Measurements from ENCODE around the gene ARPC4. TPM values are rescaled to one million over a fixed set of nuclear protein-coding genes. Genes with fewer than 3 reads are reported as not detected.
"Not testable (repeated sequence)": the region's sequence is repeated elsewhere in the genome, so short reads cannot be mapped to it uniquely, and the experiment has no call there.

Gene ARPC4
- total RNA-seq, 1 experiment from 2014 or later: 231 TPM

DNA sequence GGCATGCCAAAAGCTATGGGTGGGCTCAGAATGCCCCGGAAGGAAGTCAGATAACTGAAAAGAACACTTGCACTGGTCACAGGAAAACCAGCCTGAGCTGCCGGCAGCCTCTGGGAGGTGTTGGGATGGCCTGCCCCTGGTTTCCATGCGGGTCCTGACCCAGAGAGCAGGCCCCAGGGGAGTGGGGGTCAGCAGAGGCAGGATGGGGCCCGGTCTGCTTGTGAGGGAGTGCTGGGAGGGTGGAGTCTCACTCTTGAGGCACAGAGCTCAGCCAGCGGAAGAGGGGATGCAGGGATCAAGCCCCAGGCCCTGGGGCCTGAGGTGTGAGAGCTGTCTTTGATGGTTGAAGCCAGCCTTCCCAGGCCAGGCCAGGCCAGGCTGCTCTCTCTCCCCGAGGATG is 53.3 kb downstream of the ARPC4 start:
- DNase-seq (ENCODE audit: low spot score): no peak
- in situ Hi-C loops (cut with HindIII; ENCODE audit: low sequenced_read_pairs): no loop called here

DNA sequence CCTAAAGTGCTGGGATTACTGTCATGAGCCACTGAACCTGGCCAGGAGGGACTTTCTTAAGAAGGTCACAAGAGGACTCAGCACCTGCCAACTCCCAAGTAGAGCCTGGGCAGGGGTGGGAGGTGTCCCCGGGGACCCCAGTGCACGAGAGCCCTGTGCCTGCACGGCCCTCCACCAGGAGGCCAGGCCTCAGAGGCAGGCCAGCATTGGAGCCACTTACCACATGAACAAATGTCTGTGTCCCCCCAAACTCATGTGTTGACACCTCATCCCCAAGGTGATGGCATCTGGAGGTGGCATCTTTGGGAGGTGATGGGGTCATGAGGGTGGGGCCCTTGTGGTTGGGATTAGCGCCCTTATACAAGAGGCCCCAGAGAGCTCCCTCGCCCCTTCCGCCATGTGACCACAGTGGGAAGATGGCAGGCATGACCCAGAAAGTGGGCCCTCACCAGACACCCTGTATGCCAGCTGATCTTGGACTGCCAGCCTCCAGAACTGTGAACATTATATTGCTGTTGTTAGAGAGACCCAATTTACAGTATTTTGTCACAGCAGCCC is 54.1 kb downstream of the ARPC4 start:
- in situ Hi-C loops (cut with HindIII; ENCODE audit: low sequenced_read_pairs): no loop called here
- DNase-seq (ENCODE audit: low spot score): no peak

DNA sequence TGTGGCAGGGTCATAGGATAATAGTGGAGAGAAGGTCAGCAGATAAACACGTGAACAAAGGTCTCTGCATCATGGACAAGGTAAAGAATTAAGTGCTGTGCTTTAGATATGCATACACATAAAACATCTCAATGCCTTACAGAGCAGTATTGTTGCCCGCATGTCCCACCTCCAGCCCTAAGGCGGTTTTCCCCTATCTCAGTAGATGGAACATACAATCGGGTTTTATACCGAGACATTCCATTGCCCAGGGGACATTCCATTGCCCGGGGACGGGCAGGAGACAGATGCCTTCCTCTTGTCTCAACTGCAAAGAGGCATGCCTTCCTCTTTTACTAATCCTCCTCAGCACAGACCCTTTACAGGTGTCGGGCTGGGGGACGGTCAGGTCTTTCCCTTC is 55.0 kb downstream of the ARPC4 start:
- not testable (repeated sequence) for DNase-seq (ENCODE audit: low spot score)

DNA sequence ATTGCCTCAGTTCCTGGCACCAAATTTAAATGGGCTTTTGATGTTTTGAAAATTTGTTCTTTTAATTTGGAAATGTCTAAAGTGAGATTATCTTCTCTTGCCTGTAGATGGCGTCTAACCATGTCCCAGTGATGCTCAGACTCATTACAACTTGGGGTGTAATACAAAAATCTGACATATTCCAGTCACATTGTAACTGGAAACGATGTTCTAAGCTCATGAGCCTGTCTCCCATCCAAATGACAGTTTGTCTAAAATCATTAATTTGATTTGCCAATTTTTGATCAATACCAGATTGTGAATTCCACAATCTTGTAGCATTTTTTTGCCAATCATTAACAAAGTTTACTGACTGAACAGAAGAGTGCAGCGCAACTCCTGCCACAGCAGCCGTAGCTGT is 56.0 kb downstream of the ARPC4 start:
- peak; percentile 50 for DNase-seq (ENCODE audit: low spot score)
- in situ Hi-C loops (cut with HindIII; ENCODE audit: low sequenced_read_pairs): not testable (repeated sequence)

More for the DNA sequence above, 55.0 kb downstream of the ARPC4 start:
- in situ Hi-C loops (cut with HindIII; ENCODE audit: low sequenced_read_pairs): not testable (repeated sequence)

DNA sequence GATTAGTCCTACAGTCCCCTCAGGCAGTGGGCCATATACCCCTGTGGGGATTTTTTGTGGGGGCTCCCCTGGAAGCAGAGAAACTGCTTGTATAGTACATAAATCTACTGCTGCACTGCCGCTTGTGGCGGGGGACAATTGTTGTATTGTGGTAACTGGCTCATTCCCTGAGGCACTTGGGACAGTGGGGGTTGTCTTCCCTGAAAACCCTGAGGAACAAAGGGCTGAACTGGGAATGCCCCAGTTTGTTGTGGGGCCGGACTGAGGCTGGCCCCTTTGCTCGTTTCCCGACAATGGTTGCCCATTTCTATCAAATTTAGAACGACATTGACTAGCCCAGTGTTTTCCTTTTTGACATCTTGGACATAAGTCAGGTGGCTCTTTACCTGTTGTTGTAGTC is 58.5 kb downstream of the ARPC4 start:
- in situ Hi-C loops (cut with HindIII; ENCODE audit: low sequenced_read_pairs); DNase-seq (ENCODE audit: low spot score): not testable (repeated sequence)

DNA sequence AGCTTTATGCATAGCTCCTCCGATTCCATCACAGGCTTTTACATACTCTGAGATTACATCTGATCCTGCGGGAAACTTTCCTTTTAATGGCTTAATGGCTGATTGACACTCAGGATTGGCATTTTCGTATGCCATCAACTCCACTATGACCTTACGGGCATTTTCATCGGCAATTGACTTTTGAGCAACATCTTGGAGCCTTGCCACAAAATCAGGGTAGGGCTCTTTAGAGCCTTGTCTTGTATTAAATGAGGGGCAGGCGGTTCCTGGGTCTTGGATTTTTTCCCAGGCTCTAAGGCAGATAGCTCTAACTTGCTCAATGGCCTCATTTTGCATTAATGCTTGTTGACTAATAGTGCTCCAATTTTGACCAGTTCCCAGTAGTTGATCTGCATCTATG is 59.0 kb downstream of the ARPC4 start:
- in situ Hi-C loops (cut with HindIII; ENCODE audit: low sequenced_read_pairs); DNase-seq (ENCODE audit: low spot score): not testable (repeated sequence)

DNA sequence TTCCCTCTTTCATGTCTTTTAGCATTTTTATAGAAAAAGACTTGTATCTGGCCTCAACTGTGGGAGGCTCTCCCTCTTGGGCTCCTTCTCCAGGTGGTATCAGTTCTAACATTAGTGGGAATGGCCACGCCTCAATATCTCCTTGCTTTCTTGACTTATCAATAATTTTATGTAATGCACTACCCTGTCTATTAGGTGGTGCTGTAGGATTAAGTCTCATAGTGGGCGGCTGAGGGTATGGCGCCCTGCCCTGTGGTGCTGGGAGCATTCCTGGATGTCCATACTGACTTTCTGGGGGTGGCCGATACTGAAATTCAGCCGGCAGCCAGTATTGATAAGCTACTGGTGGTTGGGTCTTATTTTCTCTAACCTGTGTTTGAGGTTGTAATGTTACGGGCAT is 59.6 kb downstream of the ARPC4 start:
- in situ Hi-C loops (cut with HindIII; ENCODE audit: low sequenced_read_pairs): no loop called here
- no peak for DNase-seq (ENCODE audit: low spot score)

DNA sequence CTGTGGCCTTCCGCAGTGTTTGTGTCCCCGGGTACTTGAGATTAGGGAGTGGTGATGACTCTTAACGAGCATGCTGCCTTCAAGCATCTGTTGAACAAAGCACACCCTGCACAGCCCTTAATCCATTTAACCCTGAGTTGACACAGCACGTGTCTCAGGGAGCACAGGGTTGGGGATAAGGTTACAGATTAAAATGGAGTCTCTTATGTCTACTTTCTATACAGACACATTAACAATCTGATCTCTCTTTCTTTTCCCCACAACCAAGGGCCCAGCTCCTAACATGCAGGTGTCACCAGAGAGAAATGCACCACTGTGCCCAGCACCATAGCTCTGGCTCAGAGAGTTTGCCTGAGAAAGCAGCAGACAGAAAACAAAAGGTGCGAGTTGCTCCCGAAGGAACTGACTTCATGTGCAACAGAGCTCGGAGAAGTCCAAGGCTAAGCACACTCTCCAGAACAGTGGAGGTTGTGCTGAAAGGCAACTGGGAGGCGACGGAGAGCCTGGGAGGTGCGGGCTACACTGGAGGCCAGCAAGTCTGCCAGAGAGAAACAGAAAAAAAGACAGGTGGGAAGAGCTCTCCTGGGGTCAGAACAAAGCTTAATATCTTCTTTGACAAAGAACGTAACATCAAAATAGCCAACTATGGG is 61.5 kb downstream of the ARPC4 start:
- DNase-seq (ENCODE audit: low spot score); in situ Hi-C loops (cut with HindIII; ENCODE audit: low sequenced_read_pairs): not testable (repeated sequence)

DNA sequence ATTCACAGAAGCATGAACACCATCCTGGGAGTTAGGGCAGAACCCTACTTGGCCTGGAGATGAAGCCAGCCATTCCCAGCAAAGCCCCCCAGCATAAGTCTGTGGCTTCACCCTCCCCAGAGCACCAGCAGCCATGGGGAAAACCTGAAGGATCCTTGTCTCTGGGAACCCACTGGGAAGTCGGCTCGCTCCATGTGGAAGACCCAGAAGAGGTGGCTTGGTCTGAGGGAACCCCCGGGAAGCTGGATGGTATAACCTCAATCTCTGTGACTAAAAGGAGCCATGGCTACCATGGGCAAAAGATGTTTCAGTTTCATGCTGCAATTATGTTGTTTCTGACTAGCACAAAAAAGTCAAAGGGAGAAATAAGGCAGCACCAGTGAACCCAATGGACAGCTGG is 62.7 kb downstream of the ARPC4 start:
- in situ Hi-C loops (cut with HindIII; ENCODE audit: low sequenced_read_pairs): no loop called here
- no peak for DNase-seq (ENCODE audit: low spot score)

Other genes with a start within 250 kb of the ARPC4 start
- not detected in 2 replicates for gene LHFPL4, start 239.3 kb upstream of the ARPC4 start, total RNA-seq (2014; rRNA removed; shearing (Covaris generic))
- 37.7 and 39.1 TPM in 2 replicates for gene MTMR14, start 143.6 kb upstream of the ARPC4 start, total RNA-seq (2014; rRNA removed; shearing (Covaris generic))
- 0.80 and 3.9 TPM in 2 replicates for gene CPNE9, start 89.2 kb upstream of the ARPC4 start, total RNA-seq (2014; rRNA removed; shearing (Covaris generic))
- gene BRPF1, start 61.3 kb upstream of the ARPC4 start, total RNA-seq (2014; rRNA removed; shearing (Covaris generic)): 18.5 and 23.7 TPM in 2 replicates
- gene OGG1, start 43.1 kb upstream of the ARPC4 start, total RNA-seq (2014; rRNA removed; shearing (Covaris generic)): 32.1 and 35.3 TPM in 2 replicates
- gene CAMK1, start 23.1 kb upstream of the ARPC4 start, total RNA-seq (2014; rRNA removed; shearing (Covaris generic)): not detected in 2 replicates
- gene TADA3, start 609 bp upstream of the ARPC4 start, total RNA-seq (2014; rRNA removed; shearing (Covaris generic)): 70.0 and 72.1 TPM in 2 replicates
- 4.6 and 5.4 TPM in 2 replicates for gene TTLL3, start 17.2 kb downstream of the ARPC4 start, total RNA-seq (2014; rRNA removed; shearing (Covaris generic))
- gene RPUSD3, start 50.9 kb downstream of the ARPC4 start, total RNA-seq (2014; rRNA removed; shearing (Covaris generic)): 82.7 and 98.7 TPM in 2 replicates
- gene CIDEC, start 87.2 kb downstream of the ARPC4 start, total RNA-seq (2014; rRNA removed; shearing (Covaris generic)): not detected in 2 replicates
- 25.1 and 30.0 TPM in 2 replicates for gene JAGN1, start 97.5 kb downstream of the ARPC4 start, total RNA-seq (2014; rRNA removed; shearing (Covaris generic))
- gene IL17RE, start 109.8 kb downstream of the ARPC4 start, total RNA-seq (2014; rRNA removed; shearing (Covaris generic)): 3.6 and 5.3 TPM in 2 replicates
- gene IL17RC, start 124.0 kb downstream of the ARPC4 start, total RNA-seq (2014; rRNA removed; shearing (Covaris generic)): 12.2 and 22.5 TPM in 2 replicates
- gene CRELD1, start 140.8 kb downstream of the ARPC4 start, total RNA-seq (2014; rRNA removed; shearing (Covaris generic)): 13.3 and 30.0 TPM in 2 replicates
- gene PRRT3, start 159.3 kb downstream of the ARPC4 start, total RNA-seq (2014; rRNA removed; shearing (Covaris generic)): 8.6 and 11.5 TPM in 2 replicates
- 30.3 and 63.2 TPM in 2 replicates for gene EMC3, start 193.8 kb downstream of the ARPC4 start, total RNA-seq (2014; rRNA removed; shearing (Covaris generic))
- 17.8 and 43.1 TPM in 2 replicates for gene FANCD2, start 233.4 kb downstream of the ARPC4 start, total RNA-seq (2014; rRNA removed; shearing (Covaris generic))